HT-29 (cell line): ENCODE data around the gene PPP4R1. TPM values are rescaled to one million over a fixed set of nuclear protein-coding genes. Genes with fewer than 3 reads are reported as not detected.

Experiments
- DNase-seq: peaks from one replicate; pipeline ENCODE4 v3.0.0-alpha.2; 2015; ENCODE audit warnings: low spot score
- total RNA-seq: library from RNA; depleted of rRNA; stranded (reverse); fragments of >200 nt; shearing (Covaris generic); gene quantifications from 2 replicates; pipeline ENCODE4 v1.2.3, GENCODE V29; 2014

Gene PPP4R1
- total RNA-seq, 1 experiment from 2014 or later = 43.9 TPM

DNA sequence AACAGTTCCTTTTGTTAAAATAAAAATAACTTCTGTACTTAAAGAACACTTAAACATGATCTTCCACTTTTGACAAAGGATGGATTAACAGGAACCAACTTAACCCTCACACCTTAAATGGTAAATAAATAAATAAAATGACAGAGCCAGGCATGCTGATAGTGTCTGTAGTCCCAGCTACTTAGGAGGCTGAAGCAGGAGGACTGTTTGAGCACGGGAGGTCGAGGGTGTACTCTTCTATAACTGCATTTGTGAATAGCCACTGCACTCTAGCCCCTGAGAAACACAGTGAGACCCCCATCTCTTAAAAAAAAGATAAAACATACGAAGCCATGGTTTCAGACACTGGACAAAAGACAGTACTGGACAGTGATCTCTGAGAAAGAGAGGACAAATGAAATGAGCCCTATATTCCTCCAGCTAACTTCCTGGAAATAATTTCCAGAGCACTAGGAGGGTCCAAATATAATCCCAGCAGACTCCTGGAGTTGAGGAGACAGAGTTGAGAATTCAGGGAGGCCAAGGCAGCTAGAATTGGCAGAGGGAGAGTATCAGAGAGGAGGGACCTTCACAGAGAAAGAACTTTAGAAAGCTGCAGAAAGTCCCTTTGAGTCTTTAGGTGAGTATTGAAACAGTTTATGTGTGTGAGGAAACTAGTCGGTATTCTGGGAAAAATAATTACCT lies 17.4 kb downstream of the PPP4R1 start:
- DNase-seq = no peak

GRCh38 chr18:9596226-9596625 lies 18.1 kb downstream of the PPP4R1 start:
- DNase-seq = no peak

- peak; percentile 19 for DNase-seq
Measured at GRCh38 chr18:9594823-9595596, 19.3 kb downstream of the PPP4R1 start.

- DNase-seq = no peak
Measured at GRCh38 chr18:9587924-9588323, 26.4 kb downstream of the PPP4R1 start.

- DNase-seq = no peak
Measured at GRCh38 chr18:9586814-9587213, 27.5 kb downstream of the PPP4R1 start.

- no peak for DNase-seq
Measured at GRCh38 chr18:9581667-9582066, 32.7 kb downstream of the PPP4R1 start.

- no peak for DNase-seq
Measured at GRCh38 chr18:9578306-9578705, 36.1 kb downstream of the PPP4R1 start.

DNA sequence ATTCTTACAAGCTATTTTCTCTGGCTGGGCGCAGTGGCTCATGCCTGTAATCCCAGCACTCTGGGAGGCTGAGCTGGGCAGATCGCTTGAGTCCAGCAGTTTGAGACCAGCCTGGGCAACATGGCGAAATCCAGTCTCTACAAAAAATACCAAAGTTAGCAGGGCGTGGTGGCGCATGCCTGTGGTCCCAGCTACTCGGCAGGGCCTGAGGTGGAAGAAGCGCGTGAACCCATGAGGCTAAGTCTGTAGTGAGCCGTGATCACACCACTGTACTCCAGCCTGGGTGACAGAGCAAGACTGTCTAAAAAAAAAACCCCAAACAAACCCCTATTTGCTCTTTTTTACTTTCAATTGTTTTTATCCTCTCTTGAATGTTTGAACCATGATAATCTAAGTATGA lies 37.0 kb downstream of the PPP4R1 start:
- no peak for DNase-seq

DNA sequence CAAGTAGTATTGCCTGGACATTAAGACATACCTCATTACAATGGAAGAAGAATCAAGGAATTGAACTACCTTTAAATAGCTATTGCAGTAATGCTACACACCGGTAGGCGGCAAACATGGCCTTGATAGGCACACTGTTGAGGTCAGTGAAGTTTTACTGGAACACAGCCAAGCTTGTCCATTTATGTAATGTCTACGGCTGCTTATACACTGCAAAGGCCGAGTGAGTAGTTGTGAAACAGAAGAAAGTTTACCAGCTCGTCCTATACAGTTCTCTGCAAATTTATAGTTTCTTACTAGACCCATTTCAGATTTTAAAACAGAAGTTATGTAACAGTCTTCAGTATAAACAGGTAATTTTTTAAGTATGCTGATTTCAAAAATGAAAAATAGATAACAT lies 38.8 kb downstream of the PPP4R1 start:
- peak; percentile 99 for DNase-seq

GRCh38 chr18:9574473-9575115 lies 39.8 kb downstream of the PPP4R1 start:
- no peak for DNase-seq

GRCh38 chr18:9571546-9571945 lies 42.8 kb downstream of the PPP4R1 start:
- DNase-seq = no peak

DNA sequence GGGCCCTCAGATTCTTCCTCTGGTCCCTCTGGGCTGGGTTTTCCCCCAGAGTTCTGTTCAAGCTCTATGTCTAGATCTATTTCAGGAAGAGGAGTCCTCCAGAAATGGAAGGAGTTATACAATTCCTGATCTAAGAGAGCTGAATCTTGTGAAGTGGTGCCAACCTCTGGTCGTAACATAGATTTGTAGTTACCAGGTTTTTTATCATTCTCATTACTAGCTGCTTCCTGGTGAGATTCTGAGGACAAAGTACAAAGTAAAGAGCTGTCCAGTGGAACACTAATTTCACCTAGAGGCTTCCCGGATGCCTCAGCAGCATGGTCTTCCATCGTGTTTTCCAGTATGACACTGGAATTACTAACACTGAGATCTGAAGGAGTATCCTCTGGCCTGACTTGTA lies 44.1 kb downstream of the PPP4R1 start:
- DNase-seq = peak; percentile 15

- DNase-seq = no peak
Measured at GRCh38 chr18:9569178-9569577, 45.2 kb downstream of the PPP4R1 start.

DNA sequence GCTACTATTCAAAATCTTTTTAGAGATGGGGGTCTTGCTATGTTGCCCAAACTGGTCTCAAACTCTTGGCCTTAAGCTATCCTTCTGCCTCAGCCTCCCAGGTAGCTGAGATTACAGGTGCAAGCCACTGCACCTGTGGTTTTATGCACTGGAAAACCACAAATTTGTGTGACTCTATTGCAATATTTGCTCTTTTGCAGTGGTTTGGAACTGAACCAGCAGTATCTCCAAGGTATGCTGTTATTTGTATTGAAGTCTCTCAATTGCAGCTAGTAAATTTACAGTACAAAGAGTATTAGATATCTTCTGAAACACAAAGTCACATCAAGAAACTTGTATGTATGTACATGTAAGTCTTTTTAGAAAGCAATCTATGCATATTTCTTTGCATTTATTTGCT lies 46.2 kb downstream of the PPP4R1 start:
- no peak for DNase-seq

DNA sequence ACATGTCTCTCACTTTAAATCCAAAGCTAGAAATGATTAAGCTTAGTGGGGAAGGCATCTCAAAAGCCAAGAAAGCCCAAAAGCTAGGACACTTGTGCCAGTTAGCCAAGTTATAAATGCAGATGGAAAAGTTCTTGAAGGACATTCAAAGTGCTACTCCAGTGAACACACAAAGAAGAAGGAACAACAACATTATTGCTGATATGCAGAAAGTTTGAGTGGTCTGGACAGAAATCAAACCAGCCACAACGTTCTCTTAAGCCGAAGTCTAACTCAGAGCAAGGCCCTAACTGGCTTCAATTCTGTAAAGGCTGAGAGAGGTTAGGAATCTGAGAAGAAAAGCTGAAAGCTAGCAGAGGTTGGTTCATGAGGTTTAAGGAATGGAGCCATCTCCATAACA lies 49.0 kb downstream of the PPP4R1 start:
- DNase-seq = no peak

DNA sequence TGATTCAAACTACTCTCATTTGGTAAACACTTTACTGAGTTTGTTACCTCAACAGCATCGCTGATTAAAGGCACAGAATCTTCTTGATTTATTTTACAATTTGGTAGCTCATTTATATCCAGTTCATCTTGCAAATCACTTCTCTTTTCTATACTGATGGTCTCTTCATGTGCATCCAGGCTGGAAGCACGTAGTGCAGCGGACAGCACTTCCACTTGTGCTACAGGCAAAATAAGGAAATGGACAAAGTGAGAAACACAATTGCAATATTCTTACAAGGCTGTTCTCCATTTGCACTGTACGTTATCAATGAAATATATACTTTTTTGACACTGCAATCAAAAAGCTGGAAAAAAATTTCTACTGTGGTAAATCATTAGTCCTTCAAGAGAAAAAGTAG lies 51.0 kb downstream of the PPP4R1 start:
- DNase-seq = no peak

DNA sequence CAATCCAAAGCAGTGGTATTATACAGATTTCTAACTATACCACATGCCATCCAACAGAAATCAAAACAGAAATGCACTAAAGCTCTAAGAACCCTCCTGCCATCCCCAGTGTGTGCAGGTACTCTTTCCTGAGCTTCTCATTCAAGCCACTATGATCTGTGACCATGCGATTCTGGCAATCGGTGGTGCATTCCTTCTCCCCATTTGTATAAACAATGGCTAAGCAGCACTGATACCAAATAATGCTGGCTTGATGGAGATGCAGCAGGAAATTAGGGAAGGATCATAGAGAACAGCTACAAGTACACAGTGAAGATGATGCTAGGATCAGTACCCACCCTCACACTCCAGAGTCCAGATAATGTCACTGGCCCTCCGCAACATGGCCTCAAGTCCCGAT lies 51.8 kb downstream of the PPP4R1 start:
- no peak for DNase-seq

GRCh38 chr18:9561759-9562158 lies 52.6 kb downstream of the PPP4R1 start:
- DNase-seq = no peak

DNA sequence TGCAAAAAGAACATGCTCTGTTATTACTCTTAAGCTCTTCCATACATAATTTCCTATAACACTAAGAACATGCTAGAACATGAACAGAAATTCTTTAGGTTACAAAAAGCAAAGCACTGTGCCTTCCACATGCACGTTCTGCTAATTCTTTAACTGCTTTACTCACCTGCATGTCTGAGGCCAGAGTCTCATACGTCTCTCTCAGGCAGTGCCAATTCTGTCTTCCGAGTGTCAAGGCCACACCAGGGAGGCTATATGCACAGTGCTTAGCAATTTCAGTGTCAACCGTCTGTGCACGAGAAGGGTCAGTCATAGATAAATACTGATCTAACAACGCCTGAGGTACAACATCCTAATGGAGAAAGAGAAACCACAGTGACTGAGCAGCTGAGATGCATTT lies 55.1 kb downstream of the PPP4R1 start:
- DNase-seq = no peak

DNA sequence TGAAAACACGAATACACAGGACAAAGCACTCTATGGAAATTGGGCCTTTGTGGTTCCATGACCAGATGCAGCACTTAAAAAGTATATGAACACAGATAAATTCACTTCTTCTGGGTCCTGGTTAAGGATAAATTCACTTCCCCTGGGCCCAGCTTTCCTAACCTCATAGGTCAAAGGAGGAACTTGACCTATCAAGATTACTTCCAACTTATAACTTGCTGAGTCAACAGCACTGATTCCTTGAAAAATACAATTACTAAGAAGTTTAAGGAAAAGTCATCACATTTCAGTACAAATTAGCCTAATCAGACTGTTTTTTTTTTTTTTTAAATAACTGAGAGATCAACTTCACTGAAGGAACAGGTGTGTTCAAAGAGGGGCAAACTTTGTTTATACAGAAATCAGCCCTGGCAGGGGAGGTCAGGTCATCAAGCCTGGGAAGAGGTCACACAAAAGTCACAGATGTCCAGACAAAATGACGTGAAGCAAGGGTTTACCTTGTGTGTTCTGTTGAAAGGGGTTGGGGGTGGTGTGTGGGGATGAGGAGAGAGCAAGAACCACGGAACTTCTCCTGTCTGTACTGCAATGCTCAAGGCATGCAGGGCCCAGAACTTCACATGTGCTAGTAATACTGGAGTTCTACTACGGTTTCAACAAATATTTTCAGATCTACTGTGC lies 55.8 kb downstream of the PPP4R1 start:
- no peak for DNase-seq

- no peak for DNase-seq
Measured at GRCh38 chr18:9557250-9557943, 57.0 kb downstream of the PPP4R1 start.

GRCh38 chr18:9552616-9553015 lies 61.7 kb downstream of the PPP4R1 start:
- DNase-seq = no peak
